Measurements from ENCODE around the gene LPO. TPM values are rescaled to one million over a fixed set of nuclear protein-coding genes. Genes with fewer than 3 reads are reported as not detected.
A peak's percentile ranks its signal among the peaks of the same experiment; 100 is the strongest.

LPO gene
- total RNA-seq, 1 experiment from 2014 or later, result not detected

- DNase-seq (ENCODE audit: low read depth, low spot score), result no peak
- Histone ChIP-seq H3K9me3 (ENCODE audit: control insufficient read depth, insufficient read depth, low read depth, low read length) (no peaks in the 10 kb centered on the region), H3K27me3 (ENCODE audit: control insufficient read depth, insufficient read depth, low read length) (no peaks in the 10 kb centered on the region), H3K4me1 (ENCODE audit: control insufficient read depth, insufficient read depth, low read length) (no peaks in the 10 kb centered on the region; the same call in 1 of the 2 replicates), H3K36me3 (ENCODE audit: control insufficient read depth, insufficient read depth, low read length) (peaks cover 3% of the 10 kb centered on the region; the same call in 1 of the 2 replicates), H3K27ac (ENCODE audit: low read length) (peak overlapping the region; percentile 87), H3K4me3 (ENCODE audit: low read depth in 2 of 2, low read length in 2 of 2) (peak overlapping the region; percentile 82 to 92)
- no peak for ATAC-seq
- in situ Hi-C loops (cut with HindIII; ENCODE audit: low pct_unique_long_range_greater_than_20kb, low sequenced_read_pairs) (no loop called here), intact Hi-C loops (cut with micrococcal nuclease; ENCODE audit: unreplicated experiment) (no loop called here)
- ChIA-PET CTCF (no interaction called here), POLR2A (no interaction called here)
- no peak for TF ChIP-seq POLR2AphosphoS5 (IDR thresholded peaks at IDR 0.05; ENCODE audit: low read depth, low read length)
- no peak for TF ChIP-seq SIN3A (IDR thresholded peaks at IDR 0.05; ENCODE audit: borderline replicate concordance, insufficient read depth, low read depth, low read length)
- TF ChIP-seq TCF7L2 (IDR thresholded peaks at IDR 0.05; ENCODE audit: low read depth, low read length), result no peak
- TF ChIP-seq, protein P1, sequence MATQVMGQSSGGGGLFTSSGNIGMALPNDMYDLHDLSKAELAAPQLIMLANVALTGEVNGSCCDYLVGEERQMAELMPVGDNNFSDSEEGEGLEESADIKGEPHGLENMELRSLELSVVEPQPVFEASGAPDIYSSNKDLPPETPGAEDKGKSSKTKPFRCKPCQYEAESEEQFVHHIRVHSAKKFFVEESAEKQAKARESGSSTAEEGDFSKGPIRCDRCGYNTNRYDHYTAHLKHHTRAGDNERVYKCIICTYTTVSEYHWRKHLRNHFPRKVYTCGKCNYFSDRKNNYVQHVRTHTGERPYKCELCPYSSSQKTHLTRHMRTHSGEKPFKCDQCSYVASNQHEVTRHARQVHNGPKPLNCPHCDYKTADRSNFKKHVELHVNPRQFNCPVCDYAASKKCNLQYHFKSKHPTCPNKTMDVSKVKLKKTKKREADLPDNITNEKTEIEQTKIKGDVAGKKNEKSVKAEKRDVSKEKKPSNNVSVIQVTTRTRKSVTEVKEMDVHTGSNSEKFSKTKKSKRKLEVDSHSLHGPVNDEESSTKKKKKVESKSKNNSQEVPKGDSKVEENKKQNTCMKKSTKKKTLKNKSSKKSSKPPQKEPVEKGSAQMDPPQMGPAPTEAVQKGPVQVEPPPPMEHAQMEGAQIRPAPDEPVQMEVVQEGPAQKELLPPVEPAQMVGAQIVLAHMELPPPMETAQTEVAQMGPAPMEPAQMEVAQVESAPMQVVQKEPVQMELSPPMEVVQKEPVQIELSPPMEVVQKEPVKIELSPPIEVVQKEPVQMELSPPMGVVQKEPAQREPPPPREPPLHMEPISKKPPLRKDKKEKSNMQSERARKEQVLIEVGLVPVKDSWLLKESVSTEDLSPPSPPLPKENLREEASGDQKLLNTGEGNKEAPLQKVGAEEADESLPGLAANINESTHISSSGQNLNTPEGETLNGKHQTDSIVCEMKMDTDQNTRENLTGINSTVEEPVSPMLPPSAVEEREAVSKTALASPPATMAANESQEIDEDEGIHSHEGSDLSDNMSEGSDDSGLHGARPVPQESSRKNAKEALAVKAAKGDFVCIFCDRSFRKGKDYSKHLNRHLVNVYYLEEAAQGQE (IDR thresholded peaks at IDR 0.05; ENCODE audit: insufficient read depth in 1 of 2, low read depth in 2 of 2, low read length in 1 of 2), result no peak
- no peak for TF ChIP-seq CTCF (IDR thresholded peaks at IDR 0.05)
- BruUV-seq (replicated peaks), result no TSS peak
Observed at GRCh38 chr17:58219789-58220183, 18.6 kb upstream of the LPO start.

DNA sequence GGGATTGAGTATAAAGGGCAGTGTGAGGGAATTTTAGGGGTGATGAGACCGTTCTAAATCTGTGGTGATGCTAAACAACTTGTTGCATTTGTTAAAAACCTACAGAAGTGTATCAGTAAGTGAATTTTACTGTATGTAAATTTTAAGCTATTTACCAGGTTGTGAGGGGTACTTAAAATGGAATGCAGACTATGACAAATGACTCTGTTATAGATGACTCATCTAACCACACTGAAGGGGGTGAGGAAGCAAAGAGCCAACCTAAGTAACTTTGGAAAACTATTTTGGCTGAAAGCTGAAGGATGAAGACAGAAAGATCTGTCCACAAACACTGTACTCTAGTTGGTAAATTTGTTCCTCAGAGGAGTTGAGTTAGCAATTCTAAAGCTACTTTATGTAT is 14.1 kb upstream of the LPO start:
- no peak for DNase-seq (ENCODE audit: low read depth, low spot score)

DNA sequence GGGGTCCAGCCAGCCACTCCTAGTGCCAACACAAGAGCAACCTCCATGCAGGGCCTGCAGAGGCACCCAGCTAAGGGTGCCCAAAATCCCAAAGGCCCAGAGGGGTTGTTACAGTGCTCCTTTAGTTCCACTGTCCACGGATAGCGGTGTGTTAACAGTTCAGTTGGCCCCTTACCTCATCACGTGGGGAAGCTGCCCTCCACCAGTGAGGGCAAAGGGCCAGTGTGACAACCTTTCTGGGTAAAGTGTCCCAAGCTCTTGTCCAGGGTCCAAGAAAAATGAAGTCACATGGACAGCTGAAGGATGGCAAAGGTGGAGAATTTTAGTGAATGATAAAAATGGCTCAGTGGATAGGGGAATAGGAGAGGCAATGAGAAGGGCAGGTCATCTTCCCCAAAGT is 10.7 kb upstream of the LPO start:
- H3K9me3 ChIP-seq (ENCODE audit: control insufficient read depth, insufficient read depth, low read depth, low read length), result no peaks in the 10 kb centered on the region
- ChIA-PET CTCF (no interaction called here), POLR2A (no interaction called here)
- in situ Hi-C loops (cut with HindIII; ENCODE audit: low pct_unique_long_range_greater_than_20kb, low sequenced_read_pairs), result no loop called here
- intact Hi-C loops (cut with micrococcal nuclease; ENCODE audit: unreplicated experiment), result no loop called here
- H3K36me3 ChIP-seq (ENCODE audit: control insufficient read depth, insufficient read depth, low read length), result no peaks in the 10 kb centered on the region
- TF ChIP-seq TCF7L2 (IDR thresholded peaks at IDR 0.05; ENCODE audit: low read depth, low read length) (no peak), POLR2AphosphoS5 (IDR thresholded peaks at IDR 0.05; ENCODE audit: low read depth, low read length) (no peak), CTCF (IDR thresholded peaks at IDR 0.05) (no peak), SIN3A (IDR thresholded peaks at IDR 0.05; ENCODE audit: borderline replicate concordance, insufficient read depth, low read depth, low read length) (no peak)
- TF ChIP-seq, protein P1 (IDR thresholded peaks at IDR 0.05; ENCODE audit: insufficient read depth in 1 of 2, low read depth in 2 of 2, low read length in 1 of 2), result no peak
- no peaks in the 10 kb centered on the region; the same call in 1 of the 2 replicates for H3K27me3 ChIP-seq (ENCODE audit: control insufficient read depth, insufficient read depth, low read length)
- no peak overlapping the region for H3K27ac ChIP-seq (ENCODE audit: low read length)
- ATAC-seq, result no peak
- no peaks in the 10 kb centered on the region for H3K4me1 ChIP-seq (ENCODE audit: control insufficient read depth, insufficient read depth, low read length)
- H3K4me3 ChIP-seq (ENCODE audit: low read depth in 2 of 2, low read length in 2 of 2), result no peak overlapping the region
- no peak for DNase-seq (ENCODE audit: low read depth, low spot score)
- no TSS peak for BruUV-seq (replicated peaks)

More for the DNA sequence above, 14.1 kb upstream of the LPO start:
- Histone ChIP-seq H3K4me1 (ENCODE audit: control insufficient read depth, insufficient read depth, low read length) (no peaks in the 10 kb centered on the region; the same call in 1 of the 2 replicates), H3K27ac (ENCODE audit: low read length) (no peak overlapping the region), H3K4me3 (ENCODE audit: low read depth in 2 of 2, low read length in 2 of 2) (no peak overlapping the region), H3K36me3 (ENCODE audit: control insufficient read depth, insufficient read depth, low read length) (no peaks in the 10 kb centered on the region), H3K9me3 (ENCODE audit: control insufficient read depth, insufficient read depth, low read depth, low read length) (no peaks in the 10 kb centered on the region), H3K27me3 (ENCODE audit: control insufficient read depth, insufficient read depth, low read length) (no peaks in the 10 kb centered on the region)
- POLR2A ChIA-PET, result interaction anchor here (0.7 kb wide), 1 partner anchor 109 kb away, joined by 3 read pairs; no protein-coding TSS in a partner anchor
- CTCF ChIA-PET, result no interaction called here
- ATAC-seq, result no peak
- no TSS peak for BruUV-seq (replicated peaks)
- intact Hi-C loops (cut with micrococcal nuclease; ENCODE audit: unreplicated experiment) (no loop called here), in situ Hi-C loops (cut with HindIII; ENCODE audit: low pct_unique_long_range_greater_than_20kb, low sequenced_read_pairs) (no loop called here)
- no peak for TF ChIP-seq TCF7L2 (IDR thresholded peaks at IDR 0.05; ENCODE audit: low read depth, low read length)
- TF ChIP-seq POLR2AphosphoS5 (IDR thresholded peaks at IDR 0.05; ENCODE audit: low read depth, low read length), result no peak
- no peak for TF ChIP-seq SIN3A (IDR thresholded peaks at IDR 0.05; ENCODE audit: borderline replicate concordance, insufficient read depth, low read depth, low read length)

Measured in Panc1 (cell line).